Erythroblast (primary cell): Measurements from ENCODE around the gene CORO2B.

Experiments
- GATA1 ChIP-seq: IDR thresholded peaks from 2 replicates; pipeline ENCODE4 v1.6.1; 2011; ENCODE audit warnings: low read depth, mild to moderate bottlenecking, control low read depth, low read length, moderate library complexity
- POLR2A ChIP-seq: IDR thresholded peaks from 2 replicates; pipeline ENCODE4 v1.6.1; 2011; ENCODE audit warnings: mild to moderate bottlenecking, low read length

- TF ChIP-seq POLR2A = no peak
- TF ChIP-seq GATA1 = no peak
Observed at GRCh38 chr15:68653801-68654200, 75.0 kb downstream of the CORO2B start.
